NCI-H1092 (cell line): ENCODE measurements around the gene PICK1.
"Not testable (repeated sequence)": the region's sequence is repeated elsewhere in the genome, so short reads cannot be mapped to it uniquely, and the experiment has no call there.

Source experiments
- DNase-seq: peaks from one replicate; lab custom pipeline; 2025; lab: John Stamatoyannopoulos, UW

Gene PICK1

GRCh38 chr22:38114484-38115398 is 57.5 kb downstream of the PICK1 start:
- peak; percentile 20 for DNase-seq

DNA sequence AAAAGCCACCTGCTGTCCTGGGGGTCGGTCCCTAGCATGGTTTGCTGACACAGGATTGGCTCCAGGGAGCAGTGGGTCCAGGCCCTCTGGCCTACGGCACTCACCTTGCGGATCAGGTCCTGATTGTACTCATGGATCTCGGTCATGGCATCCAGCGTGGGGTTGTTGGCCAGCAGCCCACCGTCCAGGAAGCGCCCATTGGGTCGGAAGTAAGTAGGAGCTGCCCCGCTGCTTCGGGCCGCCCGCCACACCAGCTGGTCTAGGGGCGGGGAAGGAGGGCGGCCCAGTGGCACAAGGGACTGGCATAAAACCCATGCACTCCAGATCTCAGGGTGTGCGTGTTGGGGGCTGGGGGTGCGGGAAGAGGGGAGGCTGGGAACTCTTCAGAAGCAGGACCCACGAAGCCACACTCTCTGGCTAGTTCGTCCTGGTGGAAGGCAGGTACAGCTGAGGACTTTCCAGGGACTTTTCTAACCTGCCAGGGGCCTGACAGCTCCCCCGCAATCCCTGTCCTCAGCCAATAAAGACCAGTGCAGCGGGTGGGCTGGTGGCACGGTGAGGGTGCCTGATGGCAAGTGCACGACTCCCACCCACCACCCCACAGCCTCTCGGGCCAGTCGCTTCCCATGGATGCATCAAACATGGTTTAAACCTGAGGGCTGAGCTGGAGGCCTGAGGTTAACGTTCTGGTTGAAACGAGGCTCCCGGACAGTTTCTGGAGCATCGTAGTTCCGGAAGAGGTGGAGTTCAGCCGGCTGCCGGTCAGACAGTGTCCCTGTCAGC is 58.4 kb downstream of the PICK1 start:
- DNase-seq: no peak

GRCh38 chr22:38117556-38117955 is 60.4 kb downstream of the PICK1 start:
- not testable (repeated sequence) for DNase-seq

GRCh38 chr22:38118182-38118581 is 61.0 kb downstream of the PICK1 start:
- DNase-seq: no peak

- not testable (repeated sequence) for DNase-seq
Observed at GRCh38 chr22:38118747-38119146, 61.5 kb downstream of the PICK1 start.

DNA sequence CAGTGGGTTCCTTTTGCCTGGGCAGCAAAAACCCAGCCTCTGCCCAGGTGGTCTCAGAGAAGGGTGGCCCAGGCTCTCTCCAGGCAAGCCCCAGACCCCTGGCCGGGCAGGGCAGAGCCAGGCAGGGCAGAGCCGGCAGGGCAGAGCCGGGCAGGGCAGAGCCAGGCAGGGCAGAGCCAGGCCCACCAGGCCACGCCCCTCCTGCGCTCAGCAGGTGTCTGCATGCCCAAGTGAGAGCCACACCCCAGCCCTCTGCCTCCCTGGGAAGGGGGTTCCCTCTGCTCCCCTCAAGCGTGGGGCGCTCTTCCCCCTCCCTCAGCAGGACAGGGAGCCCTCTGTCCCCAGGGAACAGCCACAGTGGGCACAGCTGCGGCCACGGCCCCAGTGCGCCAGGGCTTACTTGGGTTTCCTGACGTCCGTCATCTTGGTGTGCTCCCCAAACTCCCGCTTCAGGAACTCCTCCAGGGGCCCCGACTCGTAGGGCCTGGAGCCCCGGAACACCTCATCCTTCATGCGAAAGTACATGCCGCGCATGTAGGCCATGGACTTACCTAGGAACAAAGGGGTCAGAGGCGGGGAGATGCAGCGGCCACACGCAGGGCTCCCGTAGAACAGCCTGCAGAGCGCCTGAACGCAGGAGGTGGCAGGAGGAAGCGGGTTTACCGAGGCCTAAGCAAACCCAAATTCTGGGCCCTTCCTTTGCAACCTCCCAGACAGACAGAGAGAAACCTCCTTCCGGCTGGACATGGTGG is 63.3 kb downstream of the PICK1 start:
- no peak for DNase-seq

DNA sequence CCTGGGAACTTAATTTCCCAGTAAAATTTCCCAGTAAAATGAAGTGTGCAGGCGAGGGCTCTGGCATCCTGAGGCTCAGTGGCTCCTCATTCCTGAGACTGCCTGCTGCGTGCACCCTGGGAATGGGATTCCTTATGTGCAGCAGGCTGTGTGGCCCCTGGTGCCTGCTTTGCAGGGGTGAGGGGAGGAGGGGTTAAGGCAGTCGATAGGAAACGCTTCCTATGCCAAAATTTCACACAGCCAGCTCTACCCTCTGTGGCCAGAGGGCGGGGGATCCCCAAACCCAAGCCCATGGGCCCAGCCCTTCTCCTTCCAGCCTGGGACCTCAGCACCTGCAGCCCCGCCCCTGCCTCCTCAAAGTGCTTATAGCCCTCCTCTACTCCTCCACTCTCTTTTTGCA is 65.4 kb downstream of the PICK1 start:
- DNase-seq: no peak

DNA sequence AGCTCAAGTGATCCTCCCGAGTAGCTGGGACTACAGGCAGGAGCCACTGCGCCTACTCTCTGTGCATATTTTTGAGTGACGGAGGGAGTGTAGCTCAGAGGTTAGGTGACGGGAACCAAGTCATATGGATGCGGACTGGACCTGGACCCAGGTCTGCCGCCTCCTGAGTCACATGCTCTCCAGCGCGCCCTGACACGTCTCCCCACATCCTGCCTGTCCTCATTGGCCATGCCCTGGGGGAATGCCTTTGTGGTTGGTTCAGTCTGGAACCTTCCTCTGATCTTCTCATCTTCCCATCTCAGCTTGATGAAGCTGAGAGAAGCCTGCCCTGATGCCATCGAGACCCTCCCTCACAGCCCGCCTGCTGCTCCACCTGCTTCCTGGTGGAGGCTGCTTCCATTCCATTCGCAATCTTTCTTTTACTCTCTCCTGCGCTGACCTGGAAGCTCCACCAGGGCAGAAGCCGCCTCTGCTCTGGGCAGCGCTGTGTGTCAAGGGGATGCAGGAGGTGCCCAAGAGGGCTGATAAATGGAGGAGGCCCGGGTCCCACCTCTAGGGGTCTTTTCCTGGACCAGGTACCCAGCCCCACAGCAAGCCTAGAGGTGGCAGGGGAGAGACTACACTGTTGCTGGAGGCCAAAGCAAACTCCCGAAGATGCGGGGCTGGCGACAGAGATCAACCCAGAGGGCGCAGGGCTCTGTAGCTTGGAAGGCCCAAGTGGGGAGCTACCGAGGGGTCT is 67.2 kb downstream of the PICK1 start:
- no peak for DNase-seq

DNA sequence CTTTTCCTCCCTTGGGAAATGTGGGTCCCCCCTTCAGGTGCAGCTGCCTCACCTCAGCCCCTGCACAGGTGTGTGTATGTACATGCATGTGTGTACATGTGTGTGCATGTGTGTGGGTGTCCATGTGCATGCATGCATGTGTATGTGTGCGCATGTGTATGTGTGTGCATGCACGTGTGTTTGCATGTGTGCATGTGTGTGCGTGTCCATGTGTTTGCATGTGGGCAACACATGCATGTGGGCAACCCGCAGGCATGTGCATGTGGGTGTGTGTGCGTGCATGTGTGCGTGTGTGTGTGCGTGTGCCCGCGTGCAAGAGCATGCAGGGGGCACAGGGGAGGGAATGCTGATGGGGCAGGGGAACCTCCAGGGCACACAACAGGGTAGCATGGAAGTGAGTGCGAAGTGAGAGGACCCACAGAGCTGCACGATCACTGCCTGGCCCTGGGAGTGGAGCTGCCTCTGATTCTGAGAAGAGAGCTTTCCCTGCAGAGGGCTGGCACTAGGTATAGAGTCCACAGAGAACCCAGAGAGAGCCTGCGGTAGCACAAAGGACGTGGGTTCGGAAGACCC is 67.9 kb downstream of the PICK1 start:
- DNase-seq: no peak
